LNCaP clone FGC (cell line): Measurements from ENCODE around the gene SPACA6.

Source experiments
- DNase-seq: peaks from one replicate; pipeline ENCODE4 v3.0.0-alpha.2; 2011; ENCODE audit warnings: low read depth
- H3K4me3 ChIP-seq: 2 replicates; pipeline ENCODE4 v1.5.1; 2011; ENCODE audit warnings: mild to moderate bottlenecking, low read depth, low read length, control low read depth
- CTCF ChIP-seq: IDR thresholded peaks from 2 replicates; pipeline ENCODE4 v1.5.1; 2012; ENCODE audit warnings: mild to moderate bottlenecking; ENCODE audit not compliant: control insufficient read depth, insufficient read depth; ENCODE audit errors: extremely low read depth

Gene SPACA6

GRCh38 chr19:51721905-51722304, 28.8 kb downstream of the SPACA6 start:
- no peak for DNase-seq
- no peak for TF ChIP-seq CTCF

GRCh38 chr19:51722492-51722891, 29.4 kb downstream of the SPACA6 start:
- no peak overlapping the region for H3K4me3 ChIP-seq
- no peak for DNase-seq
- no peak for TF ChIP-seq CTCF

More at GRCh38 chr19:51721905-51722304, 28.8 kb downstream of the SPACA6 start:
- no peak overlapping the region for H3K4me3 ChIP-seq

- no peak for DNase-seq
- H3K4me3 ChIP-seq: no peak overlapping the region
- TF ChIP-seq CTCF: no peak
These were observed 31.4 kb downstream of the SPACA6 start for GRCh38 chr19:51724543-51724942.

GRCh38 chr19:51726049-51726448, 32.9 kb downstream of the SPACA6 start:
- DNase-seq: no peak
- H3K4me3 ChIP-seq: no peak overlapping the region
- no peak for TF ChIP-seq CTCF

- TF ChIP-seq CTCF: no peak
- no peak overlapping the region for H3K4me3 ChIP-seq
- DNase-seq: no peak
These were observed 34.3 kb downstream of the SPACA6 start for GRCh38 chr19:51727349-51727880.

- no peak for DNase-seq
- no peak for TF ChIP-seq CTCF
- H3K4me3 ChIP-seq: no peak overlapping the region
These were observed 36.7 kb downstream of the SPACA6 start for GRCh38 chr19:51729781-51730180.
